GM12801 (cell line): ENCODE data around the gene CDKN1B.

ENCODE experiments used
- TF ChIP-seq, protein P1 (sequence below): IDR thresholded peaks from one replicate; pipeline ENCODE4 v1.5.1; 2011; ENCODE audit warnings: control low read depth; ENCODE audit not compliant: insufficient read length; ENCODE audit errors: extremely low read depth

Gene CDKN1B

DNA sequence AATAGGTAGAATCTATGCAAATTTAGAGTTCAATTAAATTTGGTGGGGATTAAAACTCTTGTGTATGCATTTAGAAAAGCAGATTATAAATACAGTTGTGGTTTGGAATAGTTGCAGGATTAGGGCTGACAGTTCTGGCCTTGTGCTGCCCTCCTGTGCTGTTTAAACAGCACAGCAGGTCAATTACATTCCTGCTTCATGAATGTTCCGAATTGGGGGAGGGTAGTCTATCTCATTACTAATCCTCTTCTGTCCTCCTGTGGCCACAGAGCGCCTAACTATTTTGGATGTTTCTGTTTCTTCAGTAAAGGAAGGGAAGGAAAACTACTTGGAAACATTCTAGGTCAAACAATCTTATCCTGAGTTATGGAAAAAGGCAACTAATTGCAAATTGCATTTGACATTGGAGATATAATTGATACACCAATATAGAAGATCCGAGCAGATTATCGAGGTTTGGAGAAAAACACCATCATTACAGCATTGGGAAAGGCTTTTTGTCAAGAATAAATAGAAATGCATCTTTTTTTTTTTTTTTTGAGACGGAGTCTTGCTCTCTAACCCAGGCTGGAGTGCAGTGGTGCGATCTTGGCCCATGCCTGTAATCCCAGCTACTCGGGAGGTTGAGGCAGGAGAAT, 12.5 kb upstream of the CDKN1B start:
- TF ChIP-seq, protein P1, sequence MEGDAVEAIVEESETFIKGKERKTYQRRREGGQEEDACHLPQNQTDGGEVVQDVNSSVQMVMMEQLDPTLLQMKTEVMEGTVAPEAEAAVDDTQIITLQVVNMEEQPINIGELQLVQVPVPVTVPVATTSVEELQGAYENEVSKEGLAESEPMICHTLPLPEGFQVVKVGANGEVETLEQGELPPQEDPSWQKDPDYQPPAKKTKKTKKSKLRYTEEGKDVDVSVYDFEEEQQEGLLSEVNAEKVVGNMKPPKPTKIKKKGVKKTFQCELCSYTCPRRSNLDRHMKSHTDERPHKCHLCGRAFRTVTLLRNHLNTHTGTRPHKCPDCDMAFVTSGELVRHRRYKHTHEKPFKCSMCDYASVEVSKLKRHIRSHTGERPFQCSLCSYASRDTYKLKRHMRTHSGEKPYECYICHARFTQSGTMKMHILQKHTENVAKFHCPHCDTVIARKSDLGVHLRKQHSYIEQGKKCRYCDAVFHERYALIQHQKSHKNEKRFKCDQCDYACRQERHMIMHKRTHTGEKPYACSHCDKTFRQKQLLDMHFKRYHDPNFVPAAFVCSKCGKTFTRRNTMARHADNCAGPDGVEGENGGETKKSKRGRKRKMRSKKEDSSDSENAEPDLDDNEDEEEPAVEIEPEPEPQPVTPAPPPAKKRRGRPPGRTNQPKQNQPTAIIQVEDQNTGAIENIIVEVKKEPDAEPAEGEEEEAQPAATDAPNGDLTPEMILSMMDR: peak; percentile 28

DNA sequence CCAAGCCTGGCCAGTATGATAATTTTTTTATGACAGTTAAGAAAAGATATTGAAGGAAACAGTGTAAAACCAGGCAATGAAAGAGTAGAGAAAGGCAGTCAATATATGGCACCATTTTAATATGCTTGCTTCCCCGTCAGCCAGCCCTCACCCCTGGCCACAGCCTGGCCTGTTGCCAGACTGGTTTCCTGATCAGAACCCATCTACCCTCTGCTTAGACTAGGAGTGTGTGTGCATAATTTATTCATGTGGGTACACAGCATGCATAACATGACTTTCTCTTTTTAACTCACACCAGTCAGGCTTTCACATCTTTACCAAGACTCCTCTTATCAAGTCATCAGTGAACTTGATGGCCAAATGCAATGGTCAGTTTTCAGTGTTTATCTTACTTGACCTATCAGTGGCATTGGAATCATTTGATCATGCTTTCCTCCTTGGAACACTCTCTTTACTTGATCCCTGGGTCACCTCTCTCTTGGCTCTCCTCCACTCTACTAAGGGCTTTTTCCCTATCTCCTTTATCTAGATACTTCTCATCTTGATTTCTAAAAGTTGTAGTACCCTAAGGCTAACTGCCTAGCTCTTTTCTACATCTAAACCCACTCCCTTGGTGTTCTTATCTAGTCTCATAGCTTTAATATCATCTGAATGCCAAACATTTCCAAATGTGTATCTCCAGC, 11.2 kb upstream of the CDKN1B start:
- TF ChIP-seq, protein P1: no peak

DNA sequence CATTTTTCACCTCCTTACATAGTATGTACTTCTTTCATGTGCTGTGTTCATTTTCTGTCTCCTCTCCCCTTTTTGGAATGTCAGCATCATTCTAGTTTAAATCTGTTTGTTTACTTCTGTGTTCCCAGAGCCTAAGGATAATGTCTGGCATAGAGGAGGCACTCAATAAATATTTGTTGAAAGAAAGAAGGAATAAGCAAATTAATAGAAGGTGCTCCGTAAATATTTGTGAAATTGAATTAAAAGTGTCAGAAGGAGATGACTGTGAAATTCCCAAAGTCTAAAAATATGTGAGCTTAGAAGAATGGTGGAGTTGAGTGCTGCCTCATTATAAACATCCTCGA, 3.3 kb upstream of the CDKN1B start:
- TF ChIP-seq, protein P1: no peak

DNA sequence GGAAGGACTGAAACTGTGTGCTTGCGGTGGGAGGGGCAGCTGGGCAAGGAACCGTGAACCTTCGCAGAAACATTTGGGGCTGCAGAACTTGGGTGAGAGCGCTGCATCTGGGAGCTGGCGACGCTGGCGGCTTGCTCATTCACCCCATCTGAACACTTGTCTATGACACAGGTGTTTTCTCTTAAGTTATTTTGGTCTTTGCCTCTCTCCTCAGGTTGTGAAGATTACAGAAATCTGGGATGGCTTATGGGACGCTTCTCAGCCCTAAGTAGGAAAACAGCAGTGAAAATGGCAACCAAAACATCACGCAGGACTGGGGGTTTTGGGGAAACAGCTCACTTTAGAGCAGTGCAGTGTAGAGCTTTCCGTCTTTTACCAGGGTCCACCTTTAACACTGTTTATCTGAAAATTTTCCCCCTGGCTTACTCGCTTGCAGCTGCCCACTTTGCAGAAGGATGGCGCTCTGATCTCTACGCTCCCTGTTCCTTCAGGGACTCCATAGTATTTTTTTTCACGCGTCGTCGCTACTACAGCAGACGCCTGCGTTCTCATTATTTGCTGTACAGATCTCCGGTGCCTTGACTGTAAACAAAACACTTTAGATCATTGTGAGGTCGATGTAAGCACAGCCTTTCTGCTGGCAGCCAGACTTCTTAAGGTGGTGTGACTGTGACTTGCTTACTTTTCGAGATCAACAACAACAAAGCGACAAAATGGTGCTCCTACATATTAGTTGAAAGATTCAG, 2.7 kb upstream of the CDKN1B start:
- TF ChIP-seq, protein P1: no peak

DNA sequence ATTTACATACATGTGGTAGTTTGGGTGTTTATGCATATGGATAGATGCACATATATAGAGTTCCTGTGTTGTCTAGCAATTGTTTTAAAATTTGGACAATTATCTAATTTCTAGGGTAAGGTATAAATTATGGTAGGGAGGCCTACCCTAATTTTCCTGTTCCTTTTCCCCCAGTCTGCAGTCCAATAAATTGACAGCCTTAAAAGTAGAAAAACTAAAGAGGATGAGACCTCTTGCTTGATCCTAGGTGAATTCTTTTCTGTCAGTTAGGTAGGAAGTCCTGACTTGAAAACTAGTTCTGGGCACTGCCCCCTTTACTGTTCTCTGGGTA, 2.1 kb upstream of the CDKN1B start:
- TF ChIP-seq, protein P1: no peak

DNA sequence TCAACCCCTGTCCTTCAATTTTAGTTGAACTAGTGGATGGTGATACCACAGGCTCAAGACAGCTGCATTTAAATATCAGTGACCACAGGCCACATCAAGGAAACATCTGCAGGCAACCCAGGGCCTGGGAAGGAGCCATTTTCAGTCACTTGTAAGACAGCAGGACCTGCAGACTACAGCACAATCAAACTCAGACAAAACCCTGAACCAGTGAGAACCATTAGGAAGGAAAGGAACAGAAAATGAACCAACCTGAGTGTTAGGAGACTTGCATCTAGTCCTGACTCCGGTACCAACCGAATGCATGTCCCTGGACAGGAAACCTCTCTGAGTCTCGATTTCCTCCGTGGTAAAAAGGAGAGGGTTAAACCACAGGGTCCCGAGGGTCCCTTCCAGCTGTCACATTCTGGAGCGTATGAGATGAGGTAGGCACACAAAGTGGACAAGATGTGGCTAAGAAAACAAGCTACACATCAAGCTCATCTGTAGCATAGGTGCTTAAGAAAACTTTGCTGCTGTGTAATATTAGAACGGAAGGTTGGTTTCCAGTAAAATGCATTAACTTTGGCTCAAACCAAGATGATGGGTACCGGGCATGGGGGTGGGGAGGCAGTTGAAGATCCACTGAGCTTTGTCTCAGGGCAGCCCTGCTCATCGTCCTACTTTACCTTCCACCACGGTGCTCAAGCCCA, 1.6 kb upstream of the CDKN1B start:
- TF ChIP-seq, protein P1: no peak

DNA sequence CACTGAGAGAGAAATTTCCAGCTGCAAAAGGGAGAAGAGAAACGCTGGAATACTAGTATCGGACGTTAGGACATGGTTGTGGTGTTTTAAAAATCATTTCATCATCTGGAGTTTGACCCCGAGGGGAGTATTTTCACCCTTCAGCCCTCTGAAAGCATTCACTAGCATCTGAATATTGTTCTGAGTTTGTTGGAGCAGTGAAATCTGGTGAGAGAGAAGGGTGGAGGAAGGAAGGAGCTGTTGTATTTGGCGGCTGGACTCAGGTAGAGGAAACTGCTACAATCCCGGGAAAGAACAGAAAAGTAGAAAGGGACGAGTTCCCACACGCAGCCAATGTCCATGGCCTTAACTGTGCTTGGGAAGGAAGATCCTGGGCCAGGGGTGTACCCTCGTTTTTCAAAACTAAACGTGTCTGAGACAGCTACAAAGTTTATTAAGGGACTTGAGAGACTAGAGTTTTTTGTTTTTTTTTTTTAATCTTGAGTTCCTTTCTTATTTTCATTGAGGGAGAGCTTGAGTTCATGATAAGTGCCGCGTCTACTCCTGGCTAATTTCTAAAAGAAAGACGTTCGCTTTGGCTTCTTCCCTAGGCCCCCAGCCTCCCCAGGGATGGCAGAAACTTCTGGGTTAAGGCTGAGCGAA, 896 bp upstream of the CDKN1B start:
- TF ChIP-seq, protein P1: no peak
